ENCODE results near the gene ARHGAP36. TPM values are rescaled to one million over a fixed set of nuclear protein-coding genes. Genes with fewer than 3 reads are reported as not detected.

ARHGAP36 gene
- total RNA-seq, 4 donors from 2014 or later: not detected

DNA sequence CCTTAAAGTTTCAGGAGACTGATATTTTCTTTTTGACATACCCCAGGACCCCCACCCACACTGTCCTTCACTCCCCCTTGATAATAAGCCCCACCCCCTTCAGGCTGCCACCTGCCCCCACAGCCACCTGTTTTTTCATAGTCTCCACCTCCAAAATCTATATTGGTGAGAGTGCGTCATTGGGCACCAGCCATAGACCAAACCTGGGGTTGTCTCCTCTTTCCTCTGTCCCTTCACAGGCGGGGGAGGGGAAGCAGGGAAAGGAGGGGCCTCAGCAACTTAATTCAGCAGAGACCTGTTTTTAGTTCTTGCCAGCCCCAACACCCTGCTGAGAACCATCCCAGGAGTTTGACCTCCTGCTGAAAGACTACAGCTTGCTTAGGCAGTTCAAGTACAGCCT is 1.1 kb downstream of the ARHGAP36 start:
- 76% methylated on average over 2 of the region's 2 CpGs; no CpG with 5 or more reads in 1 of the 2 donors for WGBS, 2 donors (ENCODE audit: low coverage in 1 of 2)
- no peak for TF ChIP-seq CTCF (IDR thresholded peaks at IDR 0.05)
- TF ChIP-seq POLR2A (IDR thresholded peaks at IDR 0.05): no peak
- no peak for TF ChIP-seq EP300 (IDR thresholded peaks at IDR 0.05; ENCODE audit: low read depth)
- TF ChIP-seq POLR2AphosphoS5 (IDR thresholded peaks at IDR 0.05): no peak
- Histone ChIP-seq H3K36me3 (no peaks in the 10 kb centered on the region), H3K27me3 (peaks cover 10% of the 10 kb centered on the region), H3K4me1 (peaks cover 0 to 3% (median 0%) of the 10 kb centered on the region in 4 donors), H3K4me3 (no peak overlapping the region), H3K27ac (no peak overlapping the region), H3K9me3 (no peaks in the 10 kb centered on the region)
- in situ Hi-C loops (cut with MboI; ENCODE audit: low pct_ligation_motif_present in 1 of 4, low pct_unique_long_range_greater_than_20kb in 1 of 4, low sequenced_read_pairs in 3 of 4) (no loop called here), intact Hi-C loops (cut with DNase I; ENCODE audit: low total_unique reads) (no loop called here)
- no peak for DNase-seq

DNA sequence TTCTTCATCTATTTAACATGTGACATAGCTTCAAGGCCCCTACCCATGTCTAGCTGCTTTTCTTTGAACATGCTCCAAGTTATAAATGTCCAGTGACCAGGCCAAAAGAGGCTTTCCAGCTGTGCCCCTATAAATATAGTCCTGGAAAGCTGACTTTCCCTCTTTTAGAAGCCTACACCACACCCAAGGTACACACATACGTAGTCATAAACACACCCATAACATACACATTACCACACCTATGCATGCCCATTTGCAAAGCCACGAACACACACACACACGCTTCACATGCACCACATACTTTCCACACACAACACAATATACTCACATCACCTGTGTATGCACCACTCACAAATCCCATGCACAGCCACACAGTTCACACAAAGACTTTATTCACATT is 2.0 kb downstream of the ARHGAP36 start:
- TF ChIP-seq EP300 (IDR thresholded peaks at IDR 0.05; ENCODE audit: low read depth) (no peak), POLR2A (IDR thresholded peaks at IDR 0.05) (no peak), CTCF (IDR thresholded peaks at IDR 0.05) (no peak), POLR2AphosphoS5 (IDR thresholded peaks at IDR 0.05) (no peak)
- Histone ChIP-seq H3K27ac (no peak overlapping the region), H3K9me3 (no peaks in the 10 kb centered on the region), H3K27me3 (peaks cover 10% of the 10 kb centered on the region), H3K4me1 (peaks cover 0 to 3% (median 0%) of the 10 kb centered on the region in 4 donors), H3K4me3 (no peak overlapping the region), H3K36me3 (no peaks in the 10 kb centered on the region)
- WGBS, 2 donors (ENCODE audit: low coverage in 1 of 2): 42 to 46% methylated on average over 2 to 3 of the region's 3 CpGs
- DNase-seq: no peak
- in situ Hi-C loops (cut with MboI; ENCODE audit: low pct_ligation_motif_present in 1 of 4, low pct_unique_long_range_greater_than_20kb in 1 of 4, low sequenced_read_pairs in 3 of 4) (no loop called here), intact Hi-C loops (cut with DNase I; ENCODE audit: low total_unique reads) (no loop called here)

DNA sequence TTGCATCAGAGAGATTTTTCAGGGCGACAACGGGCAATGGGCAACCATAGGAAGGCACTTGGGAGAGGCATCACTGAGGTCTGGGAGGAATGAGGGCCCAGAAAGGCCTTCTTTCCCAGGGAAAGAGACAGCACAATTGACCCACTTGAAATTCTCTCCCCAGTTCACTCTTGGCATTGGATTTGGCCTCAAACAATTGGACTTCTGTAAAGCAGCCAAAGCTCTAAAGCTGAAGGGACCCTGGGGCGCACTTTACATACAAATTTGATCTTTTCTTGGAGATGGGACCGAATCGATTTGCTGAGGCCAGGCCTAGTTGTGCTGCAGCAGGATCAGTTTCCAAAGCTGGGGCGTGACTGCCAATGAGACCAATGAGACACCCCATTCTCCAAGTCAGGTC is 3.2 kb downstream of the ARHGAP36 start:
- no peaks in the 10 kb centered on the region for H3K36me3 ChIP-seq
- H3K4me1 ChIP-seq: peaks cover 0 to 3% (median 0%) of the 10 kb centered on the region in 4 donors
- no peak overlapping the region for H3K27ac ChIP-seq
- no peak for TF ChIP-seq POLR2A (IDR thresholded peaks at IDR 0.05)
- no peak for TF ChIP-seq EP300 (IDR thresholded peaks at IDR 0.05; ENCODE audit: low read depth)
- TF ChIP-seq CTCF (IDR thresholded peaks at IDR 0.05): no peak
- no peak for TF ChIP-seq POLR2AphosphoS5 (IDR thresholded peaks at IDR 0.05)
- WGBS, 2 donors (ENCODE audit: low coverage in 1 of 2): 82 to 100% methylated on average over 1 to 6 of the region's 6 CpGs
- DNase-seq: no peak
- H3K27me3 ChIP-seq: peaks cover 10% of the 10 kb centered on the region
- H3K4me3 ChIP-seq: no peak overlapping the region
- H3K9me3 ChIP-seq: no peaks in the 10 kb centered on the region
- intact Hi-C loops (cut with DNase I; ENCODE audit: low total_unique reads) (no loop called here), in situ Hi-C loops (cut with MboI; ENCODE audit: low pct_ligation_motif_present in 1 of 4, low pct_unique_long_range_greater_than_20kb in 1 of 4, low sequenced_read_pairs in 3 of 4) (no loop called here)

DNA sequence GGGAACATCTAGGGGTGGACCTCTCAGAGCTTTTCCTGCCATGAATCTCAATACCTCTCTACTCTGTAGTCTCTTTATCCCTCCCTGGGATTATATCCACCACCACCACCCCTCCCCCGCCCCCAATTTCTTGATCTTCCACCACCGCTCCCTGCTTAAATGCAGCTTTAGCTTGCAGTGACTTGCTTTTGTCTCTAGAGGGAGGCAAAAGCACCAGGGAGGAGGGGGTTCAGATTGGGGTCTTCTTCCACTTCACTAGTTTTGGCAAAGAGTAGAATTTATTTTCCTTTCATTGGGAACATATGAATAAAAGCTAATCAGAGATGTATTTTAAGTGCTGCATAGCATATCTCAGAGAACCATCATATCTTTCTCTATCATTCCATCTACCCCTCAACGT is 5.5 kb downstream of the ARHGAP36 start:
- no peak for DNase-seq
- H3K9me3 ChIP-seq: no peaks in the 10 kb centered on the region
- no peak for TF ChIP-seq POLR2A (IDR thresholded peaks at IDR 0.05)
- TF ChIP-seq CTCF (IDR thresholded peaks at IDR 0.05): no peak
- TF ChIP-seq EP300 (IDR thresholded peaks at IDR 0.05; ENCODE audit: low read depth): no peak
- no peak for TF ChIP-seq POLR2AphosphoS5 (IDR thresholded peaks at IDR 0.05)
- H3K4me1 ChIP-seq: no peaks in the 10 kb centered on the region
- H3K27ac ChIP-seq: no peak overlapping the region
- no peak overlapping the region for H3K4me3 ChIP-seq
- WGBS, 2 donors (ENCODE audit: low coverage in 1 of 2): 20 to 27% methylated on average over 1 to 3 of the region's 3 CpGs
- in situ Hi-C loops (cut with MboI; ENCODE audit: low pct_ligation_motif_present in 1 of 4, low pct_unique_long_range_greater_than_20kb in 1 of 4, low sequenced_read_pairs in 3 of 4) (no loop called here), intact Hi-C loops (cut with DNase I; ENCODE audit: low total_unique reads) (no loop called here)
- H3K27me3 ChIP-seq: peaks cover 18% of the 10 kb centered on the region
- H3K36me3 ChIP-seq: no peaks in the 10 kb centered on the region
